Spinal cord (tissue), 10 donors: ENCODE data around the gene C10orf88. TPM values are rescaled to one million over a fixed set of nuclear protein-coding genes. Genes with fewer than 3 reads are reported as not detected.

ENCODE experiments used
- DNase-seq, 6 donors: peaks; one replicate each; pipeline versions ENCODE4 v3.0.0 to v3.0.0-alpha.2; 2013 to 2015; ENCODE audit warnings: low spot score in 6 of 6, low read depth in 4 of 6
- H3K27ac ChIP-seq: one replicate; pipeline ENCODE4 v1.5.1; 2013; ENCODE audit warnings: low read depth, low read length, control low read depth
- H3K27me3 ChIP-seq: one replicate; pipeline ENCODE4 v1.6.1; 2013; ENCODE audit warnings: low read length; ENCODE audit not compliant: control insufficient read depth, insufficient read depth
- H3K36me3 ChIP-seq: one replicate; pipeline ENCODE4 v1.6.1; 2013; ENCODE audit warnings: low read length; ENCODE audit not compliant: control insufficient read depth, insufficient read depth
- H3K4me1 ChIP-seq: one replicate; pipeline ENCODE4 v1.6.1; 2013; ENCODE audit warnings: low read length; ENCODE audit not compliant: control insufficient read depth, insufficient read depth
- H3K4me3 ChIP-seq: one replicate; pipeline ENCODE4 v1.5.1; 2013; ENCODE audit warnings: low read depth, low read length, control low read depth
- H3K9me3 ChIP-seq: one replicate; pipeline ENCODE4 v1.6.1; 2013; ENCODE audit warnings: low read length; ENCODE audit not compliant: control insufficient read depth, insufficient read depth
- WGBS: methylation state at CpG from one replicate; pipeline ENCODE4 v1.1.5; 2013; ENCODE audit warnings: missing lambda C conversion rate; ENCODE audit not compliant: insufficient coverage; 5-methylcytosine and 5-hydroxymethylcytosine counted together
- polyA plus RNA-seq, 2 donors: library from polyadenylated mRNA; unstranded; fragments of 120-200 nt; gene quantifications; one replicate each; pipeline ENCODE4 v1.2.1, GENCODE V29; 2013; ENCODE audit not compliant: insufficient read length in 2 of 2
- total RNA-seq, 2 donors: library from RNA; depleted of rRNA in 1 of 2; stranded (reverse); fragments of 120-200 nt in 1 of 2; fragments of >200 nt in 1 of 2; gene quantifications; one replicate each; pipeline versions ENCODE4 v1.2.3 to v1.2.4, GENCODE V29; 2013 to 2014
- donor health status: healthy.

The C10orf88 gene
- total and polyA plus RNA-seq, 4 donors, result 11.2 to 33.7 (median 18.6) TPM

DNA sequence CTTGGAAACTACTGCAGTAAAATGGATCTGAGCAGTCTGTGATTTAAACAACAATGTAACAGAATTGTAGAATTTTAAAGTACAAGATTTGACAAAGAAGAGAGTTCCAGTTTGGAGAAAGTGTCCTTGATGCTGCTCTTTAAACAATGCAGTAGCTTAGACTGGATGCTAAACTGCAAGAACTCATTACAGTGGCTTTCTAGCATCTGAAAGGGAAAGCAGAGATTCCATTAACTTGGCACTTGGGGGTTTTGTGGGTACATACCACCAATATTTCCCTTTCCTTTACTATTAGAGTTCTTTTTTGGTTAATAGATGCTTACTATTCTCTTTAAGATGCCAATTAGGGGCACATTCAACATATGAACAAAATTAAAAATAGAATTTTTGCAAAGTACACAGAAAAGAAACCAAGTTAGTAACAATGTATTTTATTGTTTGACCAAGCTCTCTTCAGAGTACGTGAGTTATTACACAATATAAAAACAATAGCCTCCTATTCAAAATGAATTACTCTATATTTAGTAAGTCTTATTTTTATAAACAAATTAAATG, 38.1 kb upstream of the C10orf88 start:
- H3K4me1 ChIP-seq, result no peaks in the 10 kb centered on the region
- H3K27me3 ChIP-seq, result no peaks in the 10 kb centered on the region
- H3K36me3 ChIP-seq, result peaks cover 13% of the 10 kb centered on the region
- no peaks in the 10 kb centered on the region for H3K9me3 ChIP-seq
- no peak overlapping the region for H3K4me3 ChIP-seq
- no peak overlapping the region for H3K27ac ChIP-seq
- no CpG with 5 or more reads among the region's 1 CpG for WGBS
- DNase-seq, result no peak

DNA sequence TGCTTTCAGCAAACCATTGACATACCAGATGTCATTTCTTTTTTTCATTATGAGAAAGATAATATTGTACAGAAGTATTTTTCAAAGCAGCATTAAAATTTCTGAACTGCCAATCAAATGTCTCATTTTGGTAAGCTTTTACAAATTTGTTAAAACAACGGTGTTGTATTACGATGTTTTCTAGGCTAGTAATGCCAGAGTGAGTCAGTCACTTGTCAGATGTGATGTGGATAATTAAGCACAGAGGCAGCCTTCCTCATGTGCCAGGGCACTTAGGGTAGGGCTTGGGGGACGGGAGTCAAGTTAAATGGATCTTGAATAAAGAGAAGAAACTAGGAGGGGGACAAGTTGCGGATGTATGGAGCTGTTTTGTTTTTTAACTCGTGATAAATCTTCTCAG, 36.3 kb upstream of the C10orf88 start:
- no peak for DNase-seq
- H3K4me3 ChIP-seq, result no peak overlapping the region
- no peaks in the 10 kb centered on the region for H3K4me1 ChIP-seq
- H3K9me3 ChIP-seq, result no peaks in the 10 kb centered on the region
- H3K36me3 ChIP-seq, result peaks cover 8% of the 10 kb centered on the region
- H3K27me3 ChIP-seq, result no peaks in the 10 kb centered on the region
- H3K27ac ChIP-seq, result no peak overlapping the region
- WGBS, result 87% methylated on average over 3 of the region's 5 CpGs

DNA sequence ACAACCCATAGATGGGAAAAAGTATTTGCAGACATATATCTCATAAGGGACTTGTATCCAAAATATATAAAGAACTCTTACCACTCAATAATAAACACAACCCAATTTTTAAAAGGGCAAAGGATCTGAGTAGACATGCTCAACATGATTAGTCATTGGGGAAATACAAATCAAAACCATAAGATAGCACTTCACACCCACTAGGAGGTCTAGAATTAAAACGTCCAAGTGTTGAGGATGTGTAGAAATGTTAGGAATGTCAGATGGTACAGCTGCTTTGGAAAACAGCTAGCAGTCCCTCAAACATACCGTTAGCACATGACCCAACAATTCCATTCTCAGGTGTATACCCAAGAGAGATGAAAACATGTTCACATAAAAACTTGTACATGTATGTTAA, 34.5 kb upstream of the C10orf88 start:
- Histone ChIP-seq H3K27ac (no peak overlapping the region), H3K4me3 (no peak overlapping the region), H3K9me3 (no peaks in the 10 kb centered on the region), H3K4me1 (no peaks in the 10 kb centered on the region), H3K36me3 (peaks cover 3% of the 10 kb centered on the region), H3K27me3 (no peaks in the 10 kb centered on the region)
- no CpG with 5 or more reads among the region's 2 CpGs for WGBS
- DNase-seq, result no peak

DNA sequence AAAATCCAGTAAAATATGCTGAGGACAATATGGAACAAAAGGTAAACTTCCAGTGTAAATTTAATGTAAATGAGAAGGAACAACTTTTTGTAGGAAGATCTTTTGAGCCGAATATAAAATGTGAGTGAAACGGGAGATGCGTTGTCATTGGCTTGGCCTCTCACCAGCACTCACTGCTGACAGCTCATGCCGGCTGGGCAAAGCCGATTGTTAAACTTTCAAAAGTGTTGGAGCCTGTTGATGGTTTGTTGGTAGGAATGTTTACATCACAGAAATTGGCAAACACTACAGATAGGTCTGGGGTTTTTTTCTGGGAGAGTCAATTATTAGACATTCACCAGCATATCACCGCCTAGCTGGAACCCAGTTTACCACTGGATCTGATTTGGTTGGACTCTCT, 32.3 kb upstream of the C10orf88 start:
- DNase-seq, result peak in 1 of 6 donors; percentile 8
- peaks cover 3% of the 10 kb centered on the region for H3K36me3 ChIP-seq
- H3K27ac ChIP-seq, result no peak overlapping the region
- no peak overlapping the region for H3K4me3 ChIP-seq
- H3K4me1 ChIP-seq, result no peaks in the 10 kb centered on the region
- no peaks in the 10 kb centered on the region for H3K9me3 ChIP-seq
- no peaks in the 10 kb centered on the region for H3K27me3 ChIP-seq
- 80% methylated on average over 3 of the region's 6 CpGs for WGBS

DNA sequence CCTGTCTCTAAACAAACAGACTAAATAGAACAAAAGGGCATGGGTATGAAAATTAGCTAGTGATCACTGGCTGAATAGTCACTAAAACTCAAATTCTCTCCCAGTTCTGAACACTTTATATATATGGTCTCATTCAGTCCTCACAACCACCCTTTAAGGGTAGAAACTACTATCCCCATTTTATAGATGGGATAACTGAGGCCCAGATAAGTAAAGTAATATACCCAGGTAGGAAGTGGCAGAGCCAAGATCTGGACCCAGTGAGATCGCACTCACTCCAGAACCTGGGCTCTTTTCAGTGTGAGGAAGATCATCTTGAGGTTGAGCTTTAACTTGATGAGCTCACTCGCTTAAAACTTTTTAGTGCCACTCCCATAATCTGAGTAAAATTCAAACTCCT, 30.7 kb upstream of the C10orf88 start:
- no peaks in the 10 kb centered on the region for H3K27me3 ChIP-seq
- WGBS, result 100% methylated on average over 2 of the region's 2 CpGs
- H3K36me3 ChIP-seq, result peaks cover 3% of the 10 kb centered on the region
- H3K4me1 ChIP-seq, result peaks cover 5% of the 10 kb centered on the region
- no peak overlapping the region for H3K27ac ChIP-seq
- DNase-seq, result no peak
- no peaks in the 10 kb centered on the region for H3K9me3 ChIP-seq
- H3K4me3 ChIP-seq, result no peak overlapping the region

DNA sequence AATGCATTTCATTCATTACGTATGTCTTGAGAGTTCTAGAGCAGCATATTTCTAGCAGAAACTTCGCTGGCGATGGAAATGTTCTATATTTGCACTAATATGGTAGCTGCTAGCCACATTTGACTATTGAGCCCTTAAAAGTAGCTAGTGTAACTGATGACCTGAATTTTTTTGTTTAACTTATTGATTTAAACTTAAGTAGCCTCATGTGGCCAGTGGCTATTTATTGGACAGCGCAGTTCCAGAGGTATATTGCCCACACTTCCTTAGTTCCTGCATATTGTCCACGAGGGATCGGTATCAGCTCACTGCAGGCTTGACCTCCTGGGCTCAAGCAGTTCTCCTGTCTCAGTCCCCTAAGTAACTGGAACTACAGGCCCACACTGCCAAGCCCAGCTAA, 29.9 kb upstream of the C10orf88 start:
- no peaks in the 10 kb centered on the region for H3K27me3 ChIP-seq
- no peak overlapping the region for H3K27ac ChIP-seq
- H3K9me3 ChIP-seq, result no peaks in the 10 kb centered on the region
- WGBS, result 96% methylated on average over 5 of the region's 6 CpGs
- DNase-seq, result no peak
- peaks cover 9% of the 10 kb centered on the region for H3K4me1 ChIP-seq
- no peaks in the 10 kb centered on the region for H3K36me3 ChIP-seq
- H3K4me3 ChIP-seq, result no peak overlapping the region

DNA sequence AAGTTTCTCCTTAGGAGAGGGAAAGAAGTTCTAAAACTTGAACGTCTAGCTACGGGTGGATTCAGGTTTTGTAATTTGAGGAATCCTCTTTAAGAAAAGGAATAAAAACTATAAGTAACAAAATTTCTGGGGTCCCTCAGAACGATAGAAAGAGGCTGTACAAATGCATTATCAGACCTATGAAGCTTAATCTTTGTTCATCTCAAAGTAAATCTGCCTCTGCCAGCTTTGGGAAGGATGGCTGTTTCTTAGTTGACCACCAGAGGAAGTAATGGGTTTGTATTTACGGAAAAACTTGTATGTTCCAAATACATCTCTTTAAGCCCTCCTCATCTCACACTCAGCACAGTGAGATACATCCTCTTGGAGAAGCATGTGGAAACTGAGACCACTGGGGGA, 27.0 kb upstream of the C10orf88 start:
- Histone ChIP-seq H3K36me3 (no peaks in the 10 kb centered on the region), H3K4me1 (peaks cover 9% of the 10 kb centered on the region), H3K4me3 (peak overlapping the region; percentile 96), H3K27ac (no peak overlapping the region), H3K9me3 (no peaks in the 10 kb centered on the region), H3K27me3 (no peaks in the 10 kb centered on the region)
- DNase-seq, result peak in 4 of 6 donors; percentile 6 to 47 (median 25)
- no CpG with 5 or more reads among the region's 4 CpGs for WGBS

DNA sequence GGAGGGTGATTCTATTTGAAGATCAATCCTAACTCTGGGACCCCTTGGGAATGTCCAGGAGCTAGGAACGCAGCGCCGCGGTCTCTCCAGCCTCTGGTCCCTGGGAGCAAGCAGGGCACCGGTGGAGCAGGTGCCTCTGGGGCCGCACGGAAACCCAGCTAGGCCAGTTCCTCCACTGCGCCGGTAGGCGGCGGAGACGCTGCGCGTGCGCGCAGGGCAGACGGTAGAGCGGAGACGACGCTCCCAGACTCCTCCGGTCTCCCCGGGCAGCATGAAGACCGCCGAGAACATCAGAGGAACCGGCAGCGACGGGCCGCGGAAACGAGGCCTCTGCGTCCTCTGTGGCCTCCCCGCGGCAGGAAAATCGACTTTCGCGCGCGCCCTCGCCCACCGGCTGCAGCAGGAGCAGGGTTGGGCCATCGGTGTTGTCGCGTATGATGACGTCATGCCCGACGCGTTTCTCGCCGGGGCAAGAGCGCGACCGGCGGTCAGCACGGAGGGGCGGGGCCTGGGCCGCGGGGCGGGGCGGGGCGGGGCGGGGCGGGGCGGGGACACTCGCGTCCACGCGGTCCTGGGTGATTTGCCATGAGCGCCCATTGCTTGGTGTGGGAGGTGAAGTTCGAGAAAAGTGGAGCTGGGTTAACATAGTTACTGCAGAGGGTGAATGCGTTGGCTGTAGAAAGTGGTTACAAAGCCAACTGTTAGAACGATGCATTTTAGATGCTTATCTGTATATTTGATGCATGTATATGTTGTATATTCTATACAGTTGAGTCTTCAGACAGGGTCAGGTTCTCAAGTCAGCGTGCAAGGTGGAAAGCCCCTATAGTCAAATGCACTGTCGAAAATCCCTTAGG, 26.4 kb upstream of the C10orf88 start, which contains the start of gene PSTK:
TSS of gene PSTK (plus strand) at position 193 of the 857 bp plus-strand sequence. CDS start at position 272, 79 bp downstream.
- Histone ChIP-seq H3K36me3 (no peaks in the 10 kb centered on the region), H3K4me1 (peaks cover 9% of the 10 kb centered on the region), H3K4me3 (peak within 1 kb of the TSS; percentile 96), H3K27me3 (no peaks in the 10 kb centered on the region), H3K27ac (peak within 1 kb of the TSS; percentile 97), H3K9me3 (no peaks in the 10 kb centered on the region)
- DNase-seq, result peak; percentile 87 to 97 (median 89)
- 0% methylated on average over 56 of the region's 73 CpGs for WGBS

DNA sequence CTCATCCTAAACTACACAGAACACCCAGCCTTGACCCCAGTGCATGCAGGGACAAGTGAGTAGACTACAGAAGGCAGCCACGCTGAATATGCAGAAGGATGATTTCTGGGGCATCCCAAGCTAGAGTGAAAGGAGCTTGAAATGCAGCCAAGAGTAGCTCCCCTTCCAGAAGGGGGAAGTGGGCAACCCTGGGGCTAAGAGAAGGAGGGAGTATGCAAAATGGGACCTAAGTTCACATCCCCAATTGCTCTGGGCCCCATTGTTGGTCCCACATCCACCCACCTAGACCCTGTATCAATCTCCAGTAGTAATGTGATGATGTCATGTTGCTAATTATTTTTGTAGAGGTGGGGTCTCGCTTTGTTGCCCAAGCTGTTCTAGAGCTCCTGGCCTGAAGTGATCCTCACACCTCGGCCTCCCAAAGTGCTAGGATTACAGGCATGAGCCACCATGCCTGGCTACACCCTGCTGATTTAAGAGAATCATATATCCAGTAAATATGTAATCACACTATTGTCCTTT, 20.6 kb upstream of the C10orf88 start:
- H3K4me3 ChIP-seq, result no peak overlapping the region
- no peaks in the 10 kb centered on the region for H3K27me3 ChIP-seq
- 67% methylated on average over 1 of the region's 3 CpGs for WGBS
- H3K36me3 ChIP-seq, result no peaks in the 10 kb centered on the region
- no peaks in the 10 kb centered on the region for H3K9me3 ChIP-seq
- H3K4me1 ChIP-seq, result peaks cover 3% of the 10 kb centered on the region
- H3K27ac ChIP-seq, result no peak overlapping the region
- no peak for DNase-seq
